Endodermal cell (in vitro differentiated cells): Measurements from ENCODE around the gene ZNF236. TPM values are rescaled to one million over a fixed set of nuclear protein-coding genes. Genes with fewer than 3 reads are reported as not detected.

Experiments
- DNase-seq: peaks from one replicate; pipeline ENCODE4 v3.0.0-alpha.2; 2017
- H3K27ac ChIP-seq: 2 replicates; pipeline ENCODE4 v1.5.1; 2013; ENCODE audit warnings: mild to moderate bottlenecking, low read depth, low read length, moderate library complexity
- H3K27me3 ChIP-seq: 2 replicates; pipeline ENCODE4 v1.6.1; 2013; ENCODE audit warnings: mild to moderate bottlenecking, low read length, moderate library complexity; ENCODE audit not compliant: insufficient read depth, control insufficient read depth, poor library complexity, severe bottlenecking
- H3K36me3 ChIP-seq: 2 replicates; pipeline ENCODE4 v1.7.0; 2013; ENCODE audit warnings: mild to moderate bottlenecking, low read length, moderate library complexity; ENCODE audit not compliant: control insufficient read depth, insufficient read depth
- H3K4me1 ChIP-seq: one replicate; pipeline ENCODE4 v1.7.0; 2013; ENCODE audit warnings: low read length; ENCODE audit not compliant: control insufficient read depth, insufficient read depth
- H3K4me3 ChIP-seq: 2 replicates; pipeline ENCODE4 v1.5.1; 2013; ENCODE audit warnings: mild to moderate bottlenecking, low read length, moderate library complexity
- H3K9ac ChIP-seq: 2 replicates; pipeline ENCODE4 v1.6.1; 2013; ENCODE audit warnings: mild to moderate bottlenecking, low read length, moderate library complexity; ENCODE audit not compliant: poor library complexity, severe bottlenecking; ENCODE audit errors: extremely low read depth
- H3K9me3 ChIP-seq: 2 replicates; pipeline ENCODE4 v1.6.1; 2013; ENCODE audit warnings: mild to moderate bottlenecking, low read length, moderate library complexity; ENCODE audit not compliant: control insufficient read depth
- H3K27ac Mint-ChIP-seq: 2 replicates; pipeline ENCODE4 v1.8.0; 2020; ENCODE audit warnings: mixed read lengths
- H3K27me3 Mint-ChIP-seq: 2 replicates; pipeline ENCODE4 v1.8.0; 2021; ENCODE audit warnings: mild to moderate bottlenecking, mixed read lengths; ENCODE audit not compliant: insufficient read depth
- H3K36me3 Mint-ChIP-seq: 2 replicates; pipeline ENCODE4 v1.8.0; 2020; ENCODE audit warnings: low read depth, mixed read lengths
- H3K4me1 Mint-ChIP-seq: 2 replicates; pipeline ENCODE4 v1.8.0; 2020; ENCODE audit warnings: mixed read lengths
- H3K4me3 Mint-ChIP-seq: 2 replicates; pipeline ENCODE4 v1.8.0; 2020; ENCODE audit warnings: mild to moderate bottlenecking, moderate library complexity, mixed read lengths
- H3K9me3 Mint-ChIP-seq: 2 replicates; pipeline ENCODE4 v1.8.0; 2020; ENCODE audit warnings: mild to moderate bottlenecking, mixed read lengths
- CTCF ChIP-seq: fragments of 200-600 bp; sonication (generic); conservative IDR thresholded peaks from 2 replicates; pipeline ENCODE4 v1.5.0; 2021; ENCODE audit warnings: antibody characterized with exemption, mild to moderate bottlenecking
- WGBS, 2 experiments: methylation state at CpG; one replicate each; pipeline versions ENCODE4 v1.1.5 to v1.1.7; 2013; ENCODE audit warnings: missing lambda C conversion rate in 2 of 2, mixed read lengths in 1 of 2; ENCODE audit not compliant: insufficient coverage in 1 of 2, insufficient read length in 1 of 2; 5-methylcytosine and 5-hydroxymethylcytosine counted together
- total RNA-seq, 2 donors: library from RNA; stranded (reverse); fragmentation: NEBNext Ultra II Directional in 1 of 2; extraction: Animal tissue kit (Norgen Biotek cat#: 25700) in 1 of 2; gene quantifications; 2 replicates in 1 of 2; 3 replicates in 1 of 2; pipeline ENCODE4 v1.2.1, GENCODE V29; 2021

The ZNF236 gene
- total RNA-seq, 2 donors from 2014 or later, result 27.0 to 28.3 TPM

- no peak overlapping the region for H3K4me3 ChIP-seq
- WGBS, 2 experiments, result 74 to 79% methylated on average over 7 to 11 of the region's 11 CpGs
- H3K36me3 Mint-ChIP-seq, result no peaks in the 10 kb centered on the region
Observed at GRCh38 chr18:77005651-77006195, 183.4 kb downstream of the ZNF236 start.

GRCh38 chr18:77006305-77007175, 184.2 kb downstream of the ZNF236 start:
- peak overlapping the region; percentile 44 for H3K27ac Mint-ChIP-seq

More at GRCh38 chr18:77005651-77006195, 183.4 kb downstream of the ZNF236 start:
- H3K27me3 ChIP-seq, result no peaks in the 10 kb centered on the region
- H3K27ac ChIP-seq, result no peak overlapping the region
- no peak overlapping the region for H3K9ac ChIP-seq
- Mint-ChIP-seq H3K27ac (no peak overlapping the region), H3K4me3 (no peak overlapping the region), H3K4me1 (peaks cover 17% of the 10 kb centered on the region), H3K27me3 (no peaks in the 10 kb centered on the region), H3K9me3 (no peaks in the 10 kb centered on the region)
- H3K9me3 ChIP-seq, result no peaks in the 10 kb centered on the region
- DNase-seq, result no peak
- no peaks in the 10 kb centered on the region for H3K4me1 ChIP-seq
- no peaks in the 10 kb centered on the region for H3K36me3 ChIP-seq
- no peak for TF ChIP-seq CTCF

GRCh38 chr18:77007251-77007650, 184.9 kb downstream of the ZNF236 start:
- no peaks in the 10 kb centered on the region for H3K9me3 ChIP-seq
- no peak overlapping the region for H3K9ac ChIP-seq
- no peak overlapping the region for H3K27ac Mint-ChIP-seq
- no peak overlapping the region for H3K27ac ChIP-seq
- H3K4me1 ChIP-seq, result no peaks in the 10 kb centered on the region
- WGBS, 2 experiments, result 81 to 84% methylated on average over 3 to 12 of the region's 12 CpGs
- H3K36me3 Mint-ChIP-seq, result no peaks in the 10 kb centered on the region
- H3K4me3 Mint-ChIP-seq, result no peak overlapping the region
- H3K9me3 Mint-ChIP-seq, result no peaks in the 10 kb centered on the region
- H3K27me3 Mint-ChIP-seq, result no peaks in the 10 kb centered on the region
- no peak for TF ChIP-seq CTCF
- DNase-seq, result peak; percentile 40
- H3K4me3 ChIP-seq, result no peak overlapping the region
- H3K4me1 Mint-ChIP-seq, result peaks cover 20% of the 10 kb centered on the region
- H3K27me3 ChIP-seq, result no peaks in the 10 kb centered on the region
- no peaks in the 10 kb centered on the region for H3K36me3 ChIP-seq

More at GRCh38 chr18:77006305-77007175, 184.2 kb downstream of the ZNF236 start:
- Histone ChIP-seq H3K36me3 (no peaks in the 10 kb centered on the region), H3K4me1 (no peaks in the 10 kb centered on the region), H3K4me3 (no peak overlapping the region), H3K9me3 (no peaks in the 10 kb centered on the region), H3K27ac (no peak overlapping the region), H3K9ac (no peak overlapping the region), H3K27me3 (no peaks in the 10 kb centered on the region)
- H3K4me3 Mint-ChIP-seq, result no peak overlapping the region
- H3K36me3 Mint-ChIP-seq, result no peaks in the 10 kb centered on the region
- H3K4me1 Mint-ChIP-seq, result peaks cover 20% of the 10 kb centered on the region
- peak; percentile 47 for DNase-seq
- no peaks in the 10 kb centered on the region for H3K27me3 Mint-ChIP-seq
- WGBS, 2 experiments, result 83 to 85% methylated on average over 21 to 29 of the region's 29 CpGs
- H3K9me3 Mint-ChIP-seq, result no peaks in the 10 kb centered on the region
- TF ChIP-seq CTCF, result no peak
